HepG2 (cell line): ENCODE results near the gene FUT4. TPM values are rescaled to one million over a fixed set of nuclear protein-coding genes. Genes with fewer than 3 reads are reported as not detected.

Source experiments
- ATAC-seq: fragments of 200-7000 bp; cut with Tn5 transposase; 3 replicates; pipeline ENCODE4 v1.9.1; 2020; ENCODE audit warnings: mild to moderate bottlenecking, moderate library complexity
- BruUV-seq: library from RNA; stranded (reverse); fragments of 400-500 nt; replicated peaks from 2 replicates; lab custom pipeline; 2021; lab: Mats Ljungman, UMichigan
- CTCF ChIA-PET: fragments of 300-600 bp; formaldehyde crosslinking; extraction: SDS; loops from one replicate; lab custom pipeline; 2021; ENCODE audit warnings: low total read pairs, inconsistent platforms, low intra/inter-chr PET ratio; lab: Yijun Ruan, JAX
- POLR2A ChIA-PET: fragments of 350-600 bp; sonication (Branson Sonifier 250); formaldehyde crosslinking; loops from one replicate; lab custom pipeline; 2020; ENCODE audit warnings: antibody characterized with exemption, inconsistent platforms; lab: Yijun Ruan, JAX
- DNase-seq: peaks from one replicate; pipeline ENCODE4 v3.0.0-alpha.2; 2015; ENCODE audit warnings: low spot score
- FAIRE-seq: peaks from 3 replicates; lab custom pipeline; 2011; peaks lifted over from hg19 to GRCh38; lab: Jason Lieb, UNC
- H2AFZ ChIP-seq: one replicate; pipeline ENCODE4 v1.6.1; 2011; ENCODE audit warnings: low read length, inconsistent platforms
- H3K27ac ChIP-seq: fragments of 300-600 bp; 3 replicates; pipeline ENCODE4 v1.8.0; 2011; ENCODE audit warnings: mixed run types, mild to moderate bottlenecking, mixed read lengths, low read length, inconsistent platforms; ENCODE audit not compliant: insufficient read depth; ENCODE audit errors: extremely low read length
- H3K27me3 ChIP-seq, 2 experiments: fragments of 200-600 bp in 1 of 2; 2 replicates in 1 of 2; 3 replicates in 1 of 2; pipeline versions ENCODE4 v1.6.0 to v1.8.0; 2011; ENCODE audit warnings: low read length in 2 of 2, mild to moderate bottlenecking in 2 of 2, moderate library complexity in 2 of 2, inconsistent platforms in 1 of 2; ENCODE audit not compliant: insufficient read depth in 2 of 2, control insufficient read depth in 1 of 2
- H3K36me3 ChIP-seq, 2 experiments: fragments of 200-600 bp in 1 of 2; replicated peaks in 1 of 2; 2 replicates in 1 of 2; 3 replicates in 1 of 2; pipeline versions ENCODE4 v1.5.1 to v1.8.0; 2011; ENCODE audit warnings: low read length in 2 of 2, inconsistent platforms in 1 of 2; ENCODE audit not compliant: insufficient read depth in 2 of 2, control insufficient read depth in 1 of 2
- H3K4me1 ChIP-seq: 2 replicates; pipeline ENCODE4 v1.5.1; 2012; ENCODE audit warnings: low read length, inconsistent platforms; ENCODE audit not compliant: insufficient read depth
- H3K4me2 ChIP-seq: 2 replicates; pipeline ENCODE4 v1.6.0; 2011; ENCODE audit warnings: low read depth, low read length, inconsistent platforms
- H3K4me3 ChIP-seq, 3 experiments: fragments of 200-600 bp in 1 of 3; sonication (generic), shearing (Covaris generic) in 1 of 3; replicated peaks in 1 of 3; 2 replicates each; pipeline ENCODE4 v1.5.1; 2011 to 2016; ENCODE audit warnings: low read length in 3 of 3, inconsistent platforms in 2 of 3, low read depth in 2 of 3, mild to moderate bottlenecking in 2 of 3, control low read depth in 1 of 3, mixed read lengths in 1 of 3; ENCODE audit not compliant: insufficient read depth in 1 of 3
- H3K79me2 ChIP-seq: one replicate; pipeline ENCODE4 v1.6.1; 2011; ENCODE audit warnings: low read length, inconsistent platforms; ENCODE audit not compliant: insufficient read depth
- H3K9ac ChIP-seq: 2 replicates; pipeline ENCODE4 v1.6.0; 2011; ENCODE audit warnings: mild to moderate bottlenecking, low read depth, low read length, inconsistent platforms; ENCODE audit not compliant: insufficient read depth
- H3K9me3 ChIP-seq: 2 replicates; pipeline ENCODE4 v1.5.1; 2012; ENCODE audit warnings: mild to moderate bottlenecking, low read length
- H4K20me1 ChIP-seq: 2 replicates; pipeline ENCODE4 v1.6.0; 2011; ENCODE audit warnings: inconsistent platforms, mild to moderate bottlenecking, low read length, moderate library complexity; ENCODE audit not compliant: insufficient read depth
- ESRRA ChIP-seq: sonication (generic); formaldehyde crosslinking; IDR thresholded peaks from 2 replicates; pipeline ENCODE4 v1.5.1; 2020; ENCODE audit warnings: mild to moderate bottlenecking, low read depth, missing genetic modification reagents
- KLF12 ChIP-seq: sonication (generic); formaldehyde crosslinking; IDR thresholded peaks from 2 replicates; pipeline ENCODE4 v1.4.0; 2020; ENCODE audit warnings: missing genetic modification reagents, borderline replicate concordance
- MAZ ChIP-seq, 2 experiments: sonication (generic) in 1 of 2; formaldehyde crosslinking in 1 of 2; IDR thresholded peaks; 2 replicates each; pipeline versions ENCODE4 v1.5.0 to v1.6.1; 2012 to 2020; ENCODE audit warnings: low read depth in 2 of 2, mild to moderate bottlenecking in 2 of 2, borderline replicate concordance in 1 of 2, improper control_type of control experiment in 1 of 2, low read length in 1 of 2, missing genetic modification reagents in 1 of 2, moderate library complexity in 1 of 2
- PAX8 ChIP-seq: sonication (generic); formaldehyde crosslinking; IDR thresholded peaks from 2 replicates; pipeline ENCODE4 v1.8.0; 2022; ENCODE audit warnings: mild to moderate bottlenecking, missing genetic modification reagents, borderline replicate concordance
- SYNCRIP ChIP-seq: fragments of 200-400 bp; formaldehyde crosslinking; IDR thresholded peaks from 2 replicates; pipeline ENCODE4 v1.6.1; 2018; ENCODE audit warnings: mild to moderate bottlenecking, low read depth, low read length; ENCODE audit not compliant: insufficient read depth
- TARDBP ChIP-seq: sonication (generic); formaldehyde crosslinking; IDR thresholded peaks from 2 replicates; pipeline ENCODE4 v1.8.0; 2022; ENCODE audit warnings: mild to moderate bottlenecking, missing genetic modification reagents
- ZFP41 ChIP-seq: sonication (generic); formaldehyde crosslinking; IDR thresholded peaks from 2 replicates; pipeline ENCODE4 v1.4.0; 2020; ENCODE audit warnings: mild to moderate bottlenecking, missing genetic modification reagents, borderline replicate concordance
- ZNF253 ChIP-seq: sonication (generic); formaldehyde crosslinking; IDR thresholded peaks from 2 replicates; pipeline ENCODE4 v1.8.0; 2022; ENCODE audit warnings: mild to moderate bottlenecking, missing genetic modification reagents, borderline replicate concordance
- ZNF556 ChIP-seq: sonication (generic); formaldehyde crosslinking; IDR thresholded peaks from 2 replicates; pipeline ENCODE4 v1.4.0; 2020; ENCODE audit warnings: mild to moderate bottlenecking, missing genetic modification reagents, borderline replicate concordance
- WGBS: methylation state at CpG from one replicate; pipeline ENCODE4 v1.1.6; 2017; ENCODE audit warnings: low lambda C conversion rate; 5-methylcytosine and 5-hydroxymethylcytosine counted together
- in situ Hi-C: cut with HindIII; loops from 2 replicates; pipeline ENCODE4 v1.10.0; 2017; ENCODE audit warnings: low pct_unique_long_range_greater_than_20kb; ENCODE audit not compliant: extremely low pct_ligation_motif_present
- intact Hi-C: fragments of 100-400 bp; cut with micrococcal nuclease; formaldehyde crosslinking; loops from one replicate; pipeline ENCODE4 v1.10.0; 2022; ENCODE audit not compliant: unreplicated experiment
- polyA plus RNA-seq, 8 experiments: library from polyadenylated mRNA; depleted of rRNA in 3 of 8; stranded (reverse) in 7 of 8; unstranded in 1 of 8; fragments of >200 nt; fragmentation: Illumina TruSeq in 4 of 8; extraction: Trizol in 4 of 8; gene quantifications; 2 replicates each; pipeline versions ENCODE4 v1.2.1 to v1.2.3, GENCODE V29; 2011 to 2016; ENCODE audit warnings: low read depth in 4 of 8, missing spikeins in 1 of 8, mixed read lengths in 1 of 8; ENCODE audit not compliant: insufficient read depth in 1 of 8
- total RNA-seq, 5 experiments: library from RNA; depleted of rRNA; stranded (reverse); fragments of >200 nt; fragmentation: Illumina TruSeq; extraction: Trizol; gene quantifications; 2 replicates each; pipeline ENCODE4 v1.2.3, GENCODE V29; 2016; ENCODE audit warnings: low read depth in 1 of 5
- TF ChIP-seq, protein P1 (sequence below): sonication (generic); formaldehyde crosslinking; IDR thresholded peaks from 2 replicates; pipeline ENCODE4 v1.4.0; 2020; ENCODE audit warnings: missing genetic modification reagents, borderline replicate concordance
- TF ChIP-seq, protein P2 (sequence below): sonication (generic); formaldehyde crosslinking; conservative IDR thresholded peaks from 2 replicates; pipeline ENCODE4 v1.4.0; 2020; ENCODE audit warnings: missing genetic modification reagents
- TF ChIP-seq, protein P3 (sequence below): sonication (generic); formaldehyde crosslinking; IDR thresholded peaks from 2 replicates; pipeline ENCODE4 v1.5.0; 2020; ENCODE audit warnings: missing genetic modification reagents, mild to moderate bottlenecking, borderline replicate concordance
- TF ChIP-seq, protein P4 (sequence below): sonication (generic); formaldehyde crosslinking; IDR thresholded peaks from 2 replicates; pipeline ENCODE4 v1.4.0; 2020; ENCODE audit warnings: mild to moderate bottlenecking, missing genetic modification reagents

Gene FUT4
- total and polyA plus RNA-seq, 2 of the 13 experiments (the other 11 are each of a cell fraction or from before 2014, with no cell fraction given) = 0.28 to 0.60 TPM

DNA sequence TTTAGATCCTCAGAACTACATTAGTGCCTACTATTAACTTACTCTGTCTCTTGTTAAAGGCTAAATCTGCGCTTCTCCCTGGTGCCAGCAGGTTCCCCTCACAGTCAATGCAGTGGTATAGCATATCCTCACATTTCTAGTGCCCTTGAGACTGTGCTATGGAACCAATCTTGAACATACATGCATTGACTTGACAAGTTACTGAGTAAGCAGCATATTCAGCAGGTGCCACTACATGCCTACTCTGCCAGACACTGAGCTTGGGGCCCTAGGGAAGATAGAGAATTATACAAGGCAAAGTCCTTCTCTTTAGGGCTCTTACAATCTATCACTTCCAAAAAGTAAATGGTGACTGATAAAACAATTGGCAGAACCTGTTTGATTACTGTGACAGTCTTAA, 3.2 kb downstream of the FUT4 start:
- Histone ChIP-seq H3K36me3 (no peaks in the 10 kb centered on the region), H3K27ac (no peak overlapping the region), H3K9ac (no peak overlapping the region), H4K20me1 (no peaks in the 10 kb centered on the region), H3K27me3 (peaks cover 0 to 2% of the 10 kb centered on the region in 2 experiments; a peak in 1 of 5 replicates), H3K4me2 (no peak overlapping the region), H3K9me3 (no peaks in the 10 kb centered on the region), H3K4me3 (no peak overlapping the region), H2AFZ (no peak overlapping the region)
- ChIA-PET CTCF (no interaction called here), POLR2A (no interaction called here)
- ATAC-seq = no peak
- BruUV-seq = no TSS peak
- in situ Hi-C loops = no loop called here
- TF ChIP-seq PAX8 (CRISPR knock-in tag) (no peak), SYNCRIP (no peak), MAZ (IDR thresholded peaks at IDR 0.05; ENCODE audit: borderline replicate concordance, low read depth, low read length) (no peak), MAZ (CRISPR knock-in tag; IDR thresholded peaks at IDR 0.05; ENCODE audit: low read depth) (no peak), ZNF556 (CRISPR knock-in tag) (no peak), ZNF253 (CRISPR knock-in tag) (no peak), ZFP41 (CRISPR knock-in tag) (no peak), ESRRA (CRISPR knock-in tag) (no peak), TARDBP (CRISPR knock-in tag) (no peak), KLF12 (CRISPR knock-in tag) (no peak)
- TF ChIP-seq, protein P1, sequence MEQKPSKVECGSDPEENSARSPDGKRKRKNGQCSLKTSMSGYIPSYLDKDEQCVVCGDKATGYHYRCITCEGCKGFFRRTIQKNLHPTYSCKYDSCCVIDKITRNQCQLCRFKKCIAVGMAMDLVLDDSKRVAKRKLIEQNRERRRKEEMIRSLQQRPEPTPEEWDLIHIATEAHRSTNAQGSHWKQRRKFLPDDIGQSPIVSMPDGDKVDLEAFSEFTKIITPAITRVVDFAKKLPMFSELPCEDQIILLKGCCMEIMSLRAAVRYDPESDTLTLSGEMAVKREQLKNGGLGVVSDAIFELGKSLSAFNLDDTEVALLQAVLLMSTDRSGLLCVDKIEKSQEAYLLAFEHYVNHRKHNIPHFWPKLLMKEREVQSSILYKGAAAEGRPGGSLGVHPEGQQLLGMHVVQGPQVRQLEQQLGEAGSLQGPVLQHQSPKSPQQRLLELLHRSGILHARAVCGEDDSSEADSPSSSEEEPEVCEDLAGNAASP (CRISPR knock-in tag) = no peak
- TF ChIP-seq, protein P2, sequence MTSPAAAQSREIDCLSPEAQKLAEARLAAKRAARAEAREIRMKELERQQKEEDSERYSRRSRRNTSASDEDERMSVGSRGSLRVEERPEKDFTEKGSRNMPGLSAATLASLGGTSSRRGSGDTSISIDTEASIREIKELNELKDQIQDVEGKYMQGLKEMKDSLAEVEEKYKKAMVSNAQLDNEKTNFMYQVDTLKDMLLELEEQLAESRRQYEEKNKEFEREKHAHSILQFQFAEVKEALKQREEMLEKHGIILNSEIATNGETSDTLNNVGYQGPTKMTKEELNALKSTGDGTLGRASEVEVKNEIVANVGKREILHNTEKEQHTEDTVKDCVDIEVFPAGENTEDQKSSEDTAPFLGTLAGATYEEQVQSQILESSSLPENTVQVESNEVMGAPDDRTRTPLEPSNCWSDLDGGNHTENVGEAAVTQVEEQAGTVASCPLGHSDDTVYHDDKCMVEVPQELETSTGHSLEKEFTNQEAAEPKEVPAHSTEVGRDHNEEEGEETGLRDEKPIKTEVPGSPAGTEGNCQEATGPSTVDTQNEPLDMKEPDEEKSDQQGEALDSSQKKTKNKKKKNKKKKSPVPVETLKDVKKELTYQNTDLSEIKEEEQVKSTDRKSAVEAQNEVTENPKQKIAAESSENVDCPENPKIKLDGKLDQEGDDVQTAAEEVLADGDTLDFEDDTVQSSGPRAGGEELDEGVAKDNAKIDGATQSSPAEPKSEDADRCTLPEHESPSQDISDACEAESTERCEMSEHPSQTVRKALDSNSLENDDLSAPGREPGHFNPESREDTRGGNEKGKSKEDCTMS (CRISPR knock-in tag) = no peak
- TF ChIP-seq, protein P3, sequence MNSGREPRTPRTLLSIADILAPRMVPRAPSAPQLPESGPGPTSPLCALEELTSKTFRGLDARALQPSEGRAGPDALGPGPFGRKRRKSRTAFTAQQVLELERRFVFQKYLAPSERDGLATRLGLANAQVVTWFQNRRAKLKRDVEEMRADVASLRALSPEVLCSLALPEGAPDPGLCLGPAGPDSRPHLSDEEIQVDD (CRISPR knock-in tag) = no peak
- TF ChIP-seq, protein P4, sequence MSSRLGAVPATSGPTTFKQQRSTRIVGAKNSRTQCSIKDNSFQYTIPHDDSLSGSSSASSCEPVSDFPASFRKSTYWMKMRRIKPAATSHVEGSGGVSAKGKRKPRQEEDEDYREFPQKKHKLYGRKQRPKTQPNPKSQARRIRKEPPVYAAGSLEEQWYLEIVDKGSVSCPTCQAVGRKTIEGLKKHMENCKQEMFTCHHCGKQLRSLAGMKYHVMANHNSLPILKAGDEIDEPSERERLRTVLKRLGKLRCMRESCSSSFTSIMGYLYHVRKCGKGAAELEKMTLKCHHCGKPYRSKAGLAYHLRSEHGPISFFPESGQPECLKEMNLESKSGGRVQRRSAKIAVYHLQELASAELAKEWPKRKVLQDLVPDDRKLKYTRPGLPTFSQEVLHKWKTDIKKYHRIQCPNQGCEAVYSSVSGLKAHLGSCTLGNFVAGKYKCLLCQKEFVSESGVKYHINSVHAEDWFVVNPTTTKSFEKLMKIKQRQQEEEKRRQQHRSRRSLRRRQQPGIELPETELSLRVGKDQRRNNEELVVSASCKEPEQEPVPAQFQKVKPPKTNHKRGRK (CRISPR knock-in tag) = no peak
- TF ChIP-seq, all 625 proteins: peak for 0
- no peaks in the 10 kb centered on the region for H3K79me2 ChIP-seq
- DNase-seq (no peak), FAIRE-seq (no peak)
- peaks cover 5% of the 10 kb centered on the region; the same call in 1 of the 2 replicates for H3K4me1 ChIP-seq
- intact Hi-C loops = no loop called here
- WGBS = 39% methylated on average over 1 of the region's 1 CpG
